Osteoblast (primary cell): ENCODE results near the gene DNAJB14. TPM values are rescaled to one million over a fixed set of nuclear protein-coding genes. Genes with fewer than 3 reads are reported as not detected.

Experiments
- DNase-seq: peaks from one replicate; pipeline ENCODE4 v3.0.0; 2011; ENCODE audit warnings: low spot score, mixed read lengths; ENCODE audit not compliant: insufficient read length; ENCODE audit errors: missing footprints
- H2AFZ ChIP-seq: 2 replicates; pipeline ENCODE4 v1.6.0; 2011; ENCODE audit warnings: mild to moderate bottlenecking, low read length
- H3K27ac ChIP-seq: 2 replicates; pipeline ENCODE4 v1.5.1; 2011; ENCODE audit warnings: mild to moderate bottlenecking, low read depth, low read length, moderate library complexity
- H3K27me3 ChIP-seq: 2 replicates; pipeline ENCODE4 v1.6.0; 2012; ENCODE audit warnings: mild to moderate bottlenecking, control low read depth, inconsistent platforms, low read length, moderate library complexity; ENCODE audit not compliant: insufficient read depth
- H3K36me3 ChIP-seq: 2 replicates; pipeline ENCODE4 v1.5.1; 2011; ENCODE audit warnings: mild to moderate bottlenecking, low read length, control low read depth, moderate library complexity; ENCODE audit not compliant: insufficient read depth
- H3K4me1 ChIP-seq: 2 replicates; pipeline ENCODE4 v1.5.1; 2011; ENCODE audit warnings: mild to moderate bottlenecking, low read length, control low read depth, moderate library complexity; ENCODE audit not compliant: insufficient read depth
- H3K4me2 ChIP-seq: 2 replicates; pipeline ENCODE4 v1.6.0; 2011; ENCODE audit warnings: mild to moderate bottlenecking, low read length; ENCODE audit not compliant: insufficient read depth
- H3K4me3 ChIP-seq: fragments of 200-600 bp; sonication (generic); 3 replicates; pipeline ENCODE4 v1.5.1; 2012; ENCODE audit warnings: mild to moderate bottlenecking, low read length, inconsistent platforms; ENCODE audit not compliant: insufficient read depth
- H3K79me2 ChIP-seq: 2 replicates; pipeline ENCODE4 v1.6.0; 2012; ENCODE audit warnings: mild to moderate bottlenecking, low read length, control low read depth, inconsistent platforms; ENCODE audit not compliant: insufficient read depth
- H3K9me3 ChIP-seq: 2 replicates; pipeline ENCODE4 v1.5.1; 2011; ENCODE audit warnings: low read depth, low read length, control low read depth
- H4K20me1 ChIP-seq: 2 replicates; pipeline ENCODE4 v1.6.0; 2012; ENCODE audit warnings: mild to moderate bottlenecking, low read length, control low read depth; ENCODE audit not compliant: insufficient read depth
- total RNA-seq: library from RNA; depleted of rRNA; stranded (reverse); fragments of >200 nt; gene quantifications from 2 replicates; pipeline ENCODE4 v1.2.3, GENCODE V29; 2012
- TF ChIP-seq, protein P1 (sequence below): IDR thresholded peaks from 2 replicates; pipeline ENCODE4 v1.5.1; 2011; ENCODE audit warnings: mild to moderate bottlenecking, low read depth, low read length, moderate library complexity; ENCODE audit errors: extremely low read depth

Gene DNAJB14
- 39.2 and 41.3 TPM in 2 replicates for total RNA-seq

DNA sequence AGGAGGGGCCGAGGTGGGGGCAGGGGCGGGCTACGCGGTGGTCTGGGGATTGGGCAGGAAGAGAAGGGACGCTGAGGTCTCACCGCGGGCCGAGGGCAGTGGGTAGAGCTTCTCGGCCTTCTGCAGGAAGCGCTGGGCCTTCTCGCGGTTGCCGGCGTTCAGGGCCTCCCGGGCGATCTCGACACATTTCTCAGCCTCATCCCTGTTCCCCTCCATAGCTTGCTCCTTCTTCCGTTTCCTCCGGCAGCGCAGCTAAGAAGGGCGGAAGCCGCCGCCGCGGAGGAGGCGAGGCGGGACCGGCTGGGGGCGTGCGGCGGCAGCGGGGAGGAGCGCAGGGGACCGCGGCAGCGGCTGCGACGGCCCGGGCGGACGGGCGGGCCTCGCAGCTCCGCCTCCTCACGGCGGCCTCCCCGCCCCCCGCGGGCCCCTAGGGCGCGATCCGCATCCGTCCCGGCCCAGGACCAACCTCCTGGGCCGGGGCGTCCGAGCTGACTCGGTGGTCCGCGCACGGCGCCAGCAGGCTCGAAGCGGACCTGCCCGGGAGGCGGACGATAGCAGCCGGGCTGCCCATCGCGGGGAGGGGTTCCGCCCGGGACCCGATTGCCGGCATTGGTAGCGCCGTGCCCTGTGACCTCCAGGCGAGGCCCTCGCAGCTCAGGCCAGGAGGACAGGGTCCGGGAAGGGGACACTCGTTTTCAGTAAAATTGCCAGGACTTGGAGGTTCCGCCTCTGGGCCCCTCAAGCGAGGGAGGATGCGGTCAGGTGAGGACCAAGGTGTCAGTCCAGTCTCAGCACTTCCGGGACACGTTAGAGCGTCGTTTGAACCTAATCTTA lies at the start of gene DNAJB14:
Gene DNAJB14, minus strand, starts transcription at position 263 of the 834 bp plus-strand sequence. Its CDS starts 47 bp downstream, at position 216.
- DNase-seq: peak; percentile 95
- Histone ChIP-seq H2AFZ (peak within 1 kb of the TSS; percentile 96), H3K4me3 (peak within 1 kb of the TSS; percentile 89), H3K27me3 (no peaks in the 10 kb centered on the region), H3K36me3 (peaks cover 6% of the 10 kb centered on the region), H3K79me2 (peaks cover 66% of the 10 kb centered on the region), H3K4me1 (peaks cover 35% of the 10 kb centered on the region), H3K4me2 (peak within 1 kb of the TSS; percentile 81), H4K20me1 (peaks cover 26% of the 10 kb centered on the region), H3K9me3 (no peaks in the 10 kb centered on the region), H3K27ac (peak within 1 kb of the TSS; percentile 72)
- TF ChIP-seq, protein P1, sequence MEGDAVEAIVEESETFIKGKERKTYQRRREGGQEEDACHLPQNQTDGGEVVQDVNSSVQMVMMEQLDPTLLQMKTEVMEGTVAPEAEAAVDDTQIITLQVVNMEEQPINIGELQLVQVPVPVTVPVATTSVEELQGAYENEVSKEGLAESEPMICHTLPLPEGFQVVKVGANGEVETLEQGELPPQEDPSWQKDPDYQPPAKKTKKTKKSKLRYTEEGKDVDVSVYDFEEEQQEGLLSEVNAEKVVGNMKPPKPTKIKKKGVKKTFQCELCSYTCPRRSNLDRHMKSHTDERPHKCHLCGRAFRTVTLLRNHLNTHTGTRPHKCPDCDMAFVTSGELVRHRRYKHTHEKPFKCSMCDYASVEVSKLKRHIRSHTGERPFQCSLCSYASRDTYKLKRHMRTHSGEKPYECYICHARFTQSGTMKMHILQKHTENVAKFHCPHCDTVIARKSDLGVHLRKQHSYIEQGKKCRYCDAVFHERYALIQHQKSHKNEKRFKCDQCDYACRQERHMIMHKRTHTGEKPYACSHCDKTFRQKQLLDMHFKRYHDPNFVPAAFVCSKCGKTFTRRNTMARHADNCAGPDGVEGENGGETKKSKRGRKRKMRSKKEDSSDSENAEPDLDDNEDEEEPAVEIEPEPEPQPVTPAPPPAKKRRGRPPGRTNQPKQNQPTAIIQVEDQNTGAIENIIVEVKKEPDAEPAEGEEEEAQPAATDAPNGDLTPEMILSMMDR: no peak

DNA sequence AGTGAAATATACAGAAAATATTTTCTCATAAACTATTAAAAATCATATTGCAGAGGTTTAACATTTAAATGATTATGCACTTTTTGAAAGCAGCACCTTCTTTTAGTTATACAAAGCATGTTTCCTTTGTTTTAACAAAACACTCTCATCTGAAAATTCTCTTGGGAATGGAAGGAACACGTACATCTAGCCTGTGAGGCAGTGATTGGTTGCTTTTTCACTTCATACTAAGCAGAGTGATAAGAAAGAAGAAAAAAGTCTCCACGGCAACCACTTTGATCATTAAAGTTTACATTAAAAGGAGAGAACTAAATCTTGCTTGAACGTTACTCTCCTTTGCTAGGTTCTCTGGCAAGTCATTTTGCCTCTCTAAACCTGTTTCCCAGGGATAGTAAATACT lies 45.3 kb upstream of the DNAJB14 start:
- Histone ChIP-seq H3K4me2 (no peak overlapping the region), H3K9me3 (no peaks in the 10 kb centered on the region), H3K4me1 (no peaks in the 10 kb centered on the region), H3K27me3 (no peaks in the 10 kb centered on the region), H3K27ac (no peak overlapping the region), H3K4me3 (no peak overlapping the region), H3K36me3 (no peaks in the 10 kb centered on the region), H4K20me1 (no peaks in the 10 kb centered on the region), H2AFZ (no peak overlapping the region), H3K79me2 (no peaks in the 10 kb centered on the region)
- TF ChIP-seq, protein P1: no peak
- no peak for DNase-seq

DNA sequence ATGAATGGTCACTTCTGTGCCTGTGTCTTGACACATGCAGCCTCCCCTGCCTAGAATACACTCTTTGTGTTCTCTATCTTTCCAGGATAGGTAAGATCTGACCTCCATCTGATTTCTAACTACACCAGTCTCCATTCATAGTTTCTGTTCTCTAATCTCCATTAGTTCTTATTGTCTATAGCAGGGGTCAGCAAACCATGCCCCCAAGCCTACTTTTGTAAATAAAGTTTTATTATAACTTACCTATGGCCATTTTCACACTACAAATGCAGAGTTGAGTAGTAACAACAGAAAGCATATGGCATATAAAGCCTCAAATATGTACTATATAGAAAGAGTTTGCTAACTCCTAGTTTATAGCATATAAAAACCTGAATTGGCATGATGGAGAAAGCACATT lies 41.3 kb upstream of the DNAJB14 start:
- no peaks in the 10 kb centered on the region for H3K4me1 ChIP-seq
- no peaks in the 10 kb centered on the region for H3K9me3 ChIP-seq
- H3K79me2 ChIP-seq: no peaks in the 10 kb centered on the region
- no peak overlapping the region for H3K4me3 ChIP-seq
- H2AFZ ChIP-seq: no peak overlapping the region
- H3K27me3 ChIP-seq: no peaks in the 10 kb centered on the region
- no peak overlapping the region for H3K27ac ChIP-seq
- TF ChIP-seq, protein P1: no peak
- no peaks in the 10 kb centered on the region for H4K20me1 ChIP-seq
- no peak overlapping the region for H3K4me2 ChIP-seq
- no peak for DNase-seq
- no peaks in the 10 kb centered on the region for H3K36me3 ChIP-seq

DNA sequence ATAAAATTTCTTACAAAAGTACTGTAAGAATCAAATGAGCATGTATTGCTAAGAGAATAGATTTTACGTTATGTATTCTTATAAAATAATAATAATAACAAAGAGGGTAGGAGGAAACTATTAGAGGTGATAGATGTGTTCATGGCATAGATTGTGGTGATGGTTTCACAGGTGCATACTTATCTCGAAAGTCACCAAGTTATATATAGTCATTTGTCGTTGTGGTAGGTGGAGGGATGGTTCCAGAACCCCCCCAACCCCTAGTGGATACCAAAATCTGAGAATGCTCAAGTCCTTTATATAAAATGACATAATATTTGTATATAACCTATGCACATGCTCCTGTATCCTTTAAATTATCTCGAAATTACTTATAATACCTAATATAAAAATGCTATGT lies 40.4 kb upstream of the DNAJB14 start:
- Histone ChIP-seq H2AFZ (no peak overlapping the region), H3K4me3 (no peak overlapping the region), H3K36me3 (no peaks in the 10 kb centered on the region), H3K79me2 (no peaks in the 10 kb centered on the region), H4K20me1 (no peaks in the 10 kb centered on the region), H3K27ac (no peak overlapping the region), H3K27me3 (no peaks in the 10 kb centered on the region), H3K4me1 (no peaks in the 10 kb centered on the region), H3K4me2 (no peak overlapping the region), H3K9me3 (no peaks in the 10 kb centered on the region)
- no peak for DNase-seq
- TF ChIP-seq, protein P1: no peak
